GM13976 (cell line): ENCODE results near the gene IFT57.

Experiments used
- DNase-seq: peaks from one replicate; pipeline ENCODE4 v3.0.0; 2012; ENCODE audit warnings: low spot score
- in situ Hi-C: fragments of 300-500 bp; cut with MboI; formaldehyde crosslinking; loops from one replicate; pipeline ENCODE4 v1.12.0; 2022; ENCODE audit warnings: low sequenced_read_pairs, mixed read lengths, inconsistent platforms; ENCODE audit not compliant: unreplicated experiment
- TF ChIP-seq, protein P1 (sequence below): IDR thresholded peaks from 2 replicates; pipeline ENCODE4 v1.5.1; 2012; ENCODE audit warnings: borderline replicate concordance, mild to moderate bottlenecking; ENCODE audit not compliant: insufficient read depth; ENCODE audit errors: extremely low read depth, missing control alignments, control extremely low read depth

The IFT57 gene

DNA sequence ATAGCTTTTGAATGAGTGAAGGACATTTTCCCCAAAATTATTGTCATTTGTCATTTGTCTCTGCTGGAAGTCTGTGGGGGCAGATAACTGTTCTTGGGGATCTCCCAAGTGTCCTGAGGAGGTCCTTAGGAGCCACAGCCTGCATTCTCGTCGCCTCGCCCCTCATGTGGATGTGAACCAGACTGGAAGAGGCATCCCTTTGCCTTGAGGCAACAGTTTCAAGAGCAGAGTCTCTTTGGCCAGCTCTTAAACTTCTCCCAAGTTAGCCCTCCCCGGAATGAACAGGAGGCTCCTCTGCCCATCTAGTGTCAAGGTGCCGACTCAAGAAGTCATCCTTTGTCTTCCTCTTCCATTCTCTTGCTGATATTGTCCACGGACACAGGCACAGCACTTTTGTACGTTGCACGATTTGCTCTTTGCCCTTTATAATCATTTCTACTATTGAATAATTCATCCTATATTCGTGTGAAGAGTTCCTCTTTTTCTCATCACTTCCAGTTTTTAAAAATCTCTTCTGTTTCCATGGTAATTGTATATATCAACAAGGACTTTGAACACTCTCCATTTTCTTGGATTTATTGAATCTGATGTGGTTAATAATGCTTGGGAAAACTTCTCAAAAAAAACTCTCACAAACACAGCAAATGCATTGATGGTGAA lies 90.6 kb downstream of the IFT57 start:
- TF ChIP-seq, protein P1, sequence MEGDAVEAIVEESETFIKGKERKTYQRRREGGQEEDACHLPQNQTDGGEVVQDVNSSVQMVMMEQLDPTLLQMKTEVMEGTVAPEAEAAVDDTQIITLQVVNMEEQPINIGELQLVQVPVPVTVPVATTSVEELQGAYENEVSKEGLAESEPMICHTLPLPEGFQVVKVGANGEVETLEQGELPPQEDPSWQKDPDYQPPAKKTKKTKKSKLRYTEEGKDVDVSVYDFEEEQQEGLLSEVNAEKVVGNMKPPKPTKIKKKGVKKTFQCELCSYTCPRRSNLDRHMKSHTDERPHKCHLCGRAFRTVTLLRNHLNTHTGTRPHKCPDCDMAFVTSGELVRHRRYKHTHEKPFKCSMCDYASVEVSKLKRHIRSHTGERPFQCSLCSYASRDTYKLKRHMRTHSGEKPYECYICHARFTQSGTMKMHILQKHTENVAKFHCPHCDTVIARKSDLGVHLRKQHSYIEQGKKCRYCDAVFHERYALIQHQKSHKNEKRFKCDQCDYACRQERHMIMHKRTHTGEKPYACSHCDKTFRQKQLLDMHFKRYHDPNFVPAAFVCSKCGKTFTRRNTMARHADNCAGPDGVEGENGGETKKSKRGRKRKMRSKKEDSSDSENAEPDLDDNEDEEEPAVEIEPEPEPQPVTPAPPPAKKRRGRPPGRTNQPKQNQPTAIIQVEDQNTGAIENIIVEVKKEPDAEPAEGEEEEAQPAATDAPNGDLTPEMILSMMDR = no peak
- no peak for DNase-seq
- in situ Hi-C loops = no loop called here

DNA sequence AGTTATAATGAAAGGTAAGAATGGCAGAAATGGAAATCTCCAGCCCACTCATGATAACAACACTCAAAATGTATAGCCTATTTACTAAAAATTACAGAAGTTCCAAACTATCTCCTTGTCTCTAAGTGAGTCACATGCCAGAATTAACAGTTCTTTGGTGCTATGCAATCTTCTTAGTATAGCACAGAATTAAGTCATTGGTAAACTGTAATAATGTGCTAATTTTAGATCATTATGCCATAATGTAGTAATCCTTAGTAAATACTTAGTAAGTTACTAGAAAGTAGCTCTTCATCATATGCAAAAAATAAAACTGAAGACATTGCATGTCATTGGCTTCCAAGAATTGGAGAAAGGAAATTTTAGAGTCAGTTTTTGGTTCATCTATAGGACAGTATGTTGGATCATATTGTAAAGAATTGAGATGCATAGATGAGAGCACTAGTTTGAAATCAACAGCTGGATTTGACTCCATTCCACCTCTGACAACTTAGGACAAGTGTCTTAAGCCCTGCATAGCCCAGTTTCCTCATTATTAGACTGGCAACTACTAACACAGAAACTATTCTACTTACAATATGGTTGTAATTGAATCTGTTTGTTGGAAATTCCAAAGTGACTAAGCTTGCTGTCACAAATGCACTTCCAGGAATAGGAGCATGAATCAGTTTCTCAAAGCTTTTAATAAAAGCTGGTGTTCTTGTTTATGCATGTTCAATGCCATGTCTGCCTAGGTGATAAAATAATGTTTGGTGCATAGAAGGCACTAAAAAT lies 91.3 kb downstream of the IFT57 start:
- in situ Hi-C loops = no loop called here
- TF ChIP-seq, protein P1 = no peak
- no peak for DNase-seq

DNA sequence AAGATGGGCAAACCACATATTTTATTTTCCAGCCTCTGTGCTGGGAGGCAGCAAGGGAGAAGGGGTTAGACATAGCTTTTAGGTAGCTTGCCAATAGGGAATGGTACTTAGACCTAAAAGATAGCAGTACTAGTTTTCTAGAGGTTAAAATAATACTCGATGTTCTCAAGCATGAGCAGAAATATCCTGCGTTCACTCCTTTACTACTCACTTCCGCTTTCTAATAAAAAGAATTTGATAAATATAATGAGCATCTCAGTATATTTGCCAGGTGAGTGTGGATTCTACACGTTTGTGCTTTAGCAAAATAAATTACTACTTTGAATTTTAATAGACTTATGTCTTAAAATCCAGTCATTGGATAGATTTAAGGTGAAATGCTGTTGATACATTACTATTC lies 92.0 kb downstream of the IFT57 start:
- DNase-seq = no peak
- TF ChIP-seq, protein P1 = no peak
- in situ Hi-C loops = no loop called here

DNA sequence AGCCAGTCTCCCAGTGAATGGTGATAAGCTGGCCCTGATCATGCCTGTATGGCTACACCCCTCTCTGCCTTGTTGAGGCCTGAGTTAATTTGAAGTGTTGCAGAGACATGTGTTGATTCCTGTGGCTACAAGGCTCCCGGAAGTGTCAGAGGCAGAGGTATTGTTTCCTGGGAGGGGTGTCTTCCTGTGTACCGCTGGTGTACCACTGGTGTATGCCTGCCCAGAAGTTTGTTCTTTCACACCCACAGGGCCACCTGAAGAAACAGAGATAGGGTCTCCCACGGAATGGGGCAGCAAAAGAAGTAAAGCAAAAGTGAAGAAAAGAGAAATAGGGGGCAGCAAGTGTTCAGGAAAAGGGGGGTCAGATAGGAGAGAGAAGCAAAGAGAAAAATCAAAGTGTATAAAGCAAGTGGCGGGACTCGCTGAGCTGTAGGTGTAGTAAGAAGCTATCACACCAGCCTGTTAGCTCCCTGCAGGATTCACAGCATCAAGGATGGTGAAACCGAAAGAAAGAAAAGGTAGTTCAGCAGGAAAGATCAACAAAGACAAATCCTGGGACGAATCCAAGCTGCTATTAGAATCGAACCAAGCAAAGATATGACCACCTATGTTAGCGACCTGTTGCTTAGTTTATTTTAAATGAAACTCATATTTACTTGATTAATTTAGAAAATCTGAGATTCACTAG lies 94.8 kb downstream of the IFT57 start:
- DNase-seq = no peak
- TF ChIP-seq, protein P1 = no peak
- in situ Hi-C loops = no loop called here

DNA sequence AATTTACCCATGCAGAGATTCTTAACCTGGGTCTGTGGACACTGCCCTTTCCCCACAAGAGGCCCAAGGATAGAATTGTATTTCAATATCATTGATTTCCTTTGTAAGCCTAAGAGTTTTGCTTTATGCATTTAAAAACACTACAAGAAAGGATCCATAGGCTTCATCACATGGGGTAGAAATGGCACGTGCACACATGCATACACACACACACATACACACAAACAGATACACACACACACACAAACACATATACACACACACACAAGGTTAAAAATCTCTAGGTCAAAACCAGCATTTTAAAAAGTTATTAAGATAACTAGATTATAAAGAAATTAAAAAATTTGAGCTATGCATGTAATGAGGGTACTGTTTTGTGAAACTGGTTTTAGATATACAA lies 95.9 kb downstream of the IFT57 start:
- TF ChIP-seq, protein P1 = no peak
- no peak for DNase-seq
- in situ Hi-C loops = no loop called here

DNA sequence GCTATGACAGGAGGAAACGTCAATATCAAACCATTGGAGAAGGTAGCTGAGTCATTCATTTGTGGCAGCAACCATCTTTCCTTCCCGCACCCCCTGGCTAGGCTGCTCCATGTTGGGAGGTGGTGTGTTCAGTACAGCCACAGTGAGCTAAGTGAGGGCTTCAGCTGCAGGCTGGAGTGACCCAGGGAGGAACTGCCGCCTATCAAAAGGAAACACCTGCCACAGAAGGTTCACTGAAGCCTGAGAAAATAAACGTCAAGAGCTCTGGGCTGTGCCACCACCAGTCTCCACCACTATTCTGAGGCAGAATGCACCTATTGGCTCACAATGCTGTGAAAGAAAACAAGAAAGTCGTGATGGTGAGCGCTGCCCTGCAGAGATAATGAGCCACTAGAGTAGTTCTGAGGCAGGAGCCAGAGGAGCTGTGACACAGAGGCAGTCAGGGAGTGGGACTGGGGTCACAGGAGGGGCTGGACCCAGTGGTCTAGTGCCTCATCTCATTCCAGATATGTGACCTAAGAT lies 96.6 kb downstream of the IFT57 start:
- no peak for DNase-seq
- TF ChIP-seq, protein P1 = no peak
- in situ Hi-C loops = no loop called here
